H1 (cell line): ENCODE measurements around the gene TTC28. TPM values are rescaled to one million over a fixed set of nuclear protein-coding genes. Genes with fewer than 3 reads are reported as not detected.

ENCODE experiments used
- POU5F1 ChIP-seq: IDR thresholded peaks from 2 replicates; pipeline ENCODE4 v1.6.1; 2011; ENCODE audit warnings: low read depth, mild to moderate bottlenecking, low read length, moderate library complexity
- polyA plus RNA-seq, 7 experiments: library from polyadenylated mRNA; depleted of rRNA in 3 of 7; stranded (reverse) in 5 of 7; unstranded in 2 of 7; fragments of >200 nt in 5 of 7; fragments of 200-250 nt in 2 of 7; gene quantifications; 1 replicate in 5 of 7; 2 replicates in 1 of 7; 4 replicates in 1 of 7; pipeline versions ENCODE4 v1.2.1 to v1.2.3, GENCODE V29; 2011 to 2013; ENCODE audit warnings: missing spikeins in 2 of 7, mixed read lengths in 2 of 7
- total RNA-seq: library from RNA; stranded (reverse); fragmentation: NEBNext Ultra II Directional; extraction: Animal tissue kit (Norgen Biotek cat#: 25700); gene quantifications from 2 replicates; pipeline ENCODE4 v1.2.1, GENCODE V29; 2021

TTC28 gene
- total and polyA plus RNA-seq, 2 of the 8 experiments (the other 6 are each of a cell fraction or from before 2014, with no cell fraction given) = 2.6 to 12.6 TPM

DNA sequence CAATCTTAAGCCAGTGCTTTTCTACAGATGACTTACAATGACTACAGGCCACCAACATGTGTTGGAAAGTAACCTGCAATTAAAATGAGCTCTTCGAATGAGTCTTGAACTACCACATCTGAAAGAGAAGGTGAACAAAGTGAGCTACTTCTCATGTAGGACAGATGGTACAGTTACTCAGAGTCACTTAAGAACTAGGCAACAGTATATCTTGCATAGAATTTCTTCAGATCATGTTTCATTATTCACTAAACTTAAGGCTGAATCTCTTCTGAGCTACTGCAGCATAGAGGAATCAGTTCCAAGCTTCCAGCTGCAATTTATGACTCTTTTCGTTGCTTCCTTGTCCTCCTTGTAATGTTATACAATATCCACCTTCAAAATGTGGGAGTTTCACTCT lies 270.9 kb downstream of the TTC28 start (continued):
- no peak for TF ChIP-seq POU5F1
